OCI-LY3 (cell line): ENCODE data around the gene ADGRB3.
"Not testable (repeated sequence)": the region's sequence is repeated elsewhere in the genome, so short reads cannot be mapped to it uniquely, and the experiment has no call there.

Experiments used
- H2AFZ ChIP-seq: fragments of 200-600, 300-600 bp; shearing (Covaris generic); 2 replicates; pipeline ENCODE4 v1.6.0; 2014; ENCODE audit warnings: antibody characterized with exemption, low read depth, low read length
- H3K27ac ChIP-seq: fragments of 200-600, 300-600 bp; sonication (generic); 2 replicates; pipeline ENCODE4 v1.5.1; 2014; ENCODE audit warnings: mild to moderate bottlenecking, low read length, moderate library complexity, mixed read lengths
- H3K27me3 ChIP-seq: fragments of 200-600, 300-600 bp; sonication (generic); 2 replicates; pipeline ENCODE4 v1.6.1; 2014; ENCODE audit warnings: low read depth, low read length, mixed read lengths
- H3K36me3 ChIP-seq: fragments of 200-600, 300-600 bp; sonication (generic); replicated peaks from 2 replicates; pipeline ENCODE3; 2014; ENCODE audit warnings: low read depth, low read length, mixed read lengths
- H3K4me1 ChIP-seq: fragments of 300-600, 200-600 bp; sonication (generic); 2 replicates; pipeline ENCODE4 v1.6.1; 2014; ENCODE audit warnings: low read length, mixed read lengths
- H3K4me2 ChIP-seq: fragments of 200-600, 300-600 bp; sonication (generic); 2 replicates; pipeline ENCODE4 v1.6.1; 2014; ENCODE audit warnings: low read length, mixed read lengths
- H3K4me3 ChIP-seq: fragments of 300-600, 200-600 bp; sonication (generic); 2 replicates; pipeline ENCODE4 v1.5.1; 2014; ENCODE audit warnings: antibody characterized with exemption, mild to moderate bottlenecking, low read length, moderate library complexity
- H3K79me2 ChIP-seq: fragments of 300-600, 200-600 bp; shearing (Covaris generic); 2 replicates; pipeline ENCODE4 v1.6.1; 2014; ENCODE audit warnings: mild to moderate bottlenecking, low read length, mixed read lengths
- H3K9ac ChIP-seq: fragments of 300-600, 200-600 bp; shearing (Covaris generic); 2 replicates; pipeline ENCODE4 v1.6.0; 2014; ENCODE audit warnings: mild to moderate bottlenecking, low read length, moderate library complexity
- H3K9me3 ChIP-seq: fragments of 200-600, 300-600 bp; shearing (Covaris generic); 2 replicates; pipeline ENCODE4 v1.6.1; 2014; ENCODE audit warnings: low read length, mixed read lengths; ENCODE audit not compliant: insufficient read depth
- H4K20me1 ChIP-seq: fragments of 200-600, 300-600 bp; sonication (generic); 2 replicates; pipeline ENCODE4 v1.6.1; 2016; ENCODE audit warnings: low read length, mixed read lengths; ENCODE audit not compliant: insufficient read depth
- EZH2phosphoT487 ChIP-seq: fragments of 200-600 bp; shearing (Covaris generic); IDR thresholded peaks from 2 replicates; pipeline ENCODE4 v1.6.1; 2018; ENCODE audit warnings: antibody characterized with exemption, mixed run types, low read depth
- TF ChIP-seq, protein P1 (sequence below): fragments of 200-600, 300-600 bp; sonication (generic); IDR thresholded peaks from 2 replicates; pipeline ENCODE4 v1.5.1; 2014; ENCODE audit warnings: antibody characterized with exemption, low read length, low read depth

ADGRB3 gene

DNA sequence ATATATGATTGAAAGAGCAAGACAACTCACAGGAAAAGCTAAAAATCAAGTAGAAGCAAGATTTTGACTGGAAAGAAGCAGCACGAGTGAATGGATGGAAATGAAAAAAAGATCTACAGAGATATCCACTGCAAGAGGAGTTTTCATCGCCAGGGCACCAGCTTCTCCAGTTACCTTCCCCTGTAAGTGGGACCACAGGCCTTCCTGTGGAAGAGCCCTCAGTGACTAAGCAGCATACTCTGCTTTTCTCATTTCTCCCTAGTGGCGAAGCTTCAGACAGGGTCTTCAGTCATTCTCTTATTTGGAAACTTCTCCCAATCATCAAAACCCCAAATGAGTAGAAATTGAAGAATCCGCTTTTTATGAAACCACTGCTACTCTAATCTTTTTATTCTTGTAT lies 40.5 kb downstream of the ADGRB3 start:
- TF ChIP-seq, protein P1, sequence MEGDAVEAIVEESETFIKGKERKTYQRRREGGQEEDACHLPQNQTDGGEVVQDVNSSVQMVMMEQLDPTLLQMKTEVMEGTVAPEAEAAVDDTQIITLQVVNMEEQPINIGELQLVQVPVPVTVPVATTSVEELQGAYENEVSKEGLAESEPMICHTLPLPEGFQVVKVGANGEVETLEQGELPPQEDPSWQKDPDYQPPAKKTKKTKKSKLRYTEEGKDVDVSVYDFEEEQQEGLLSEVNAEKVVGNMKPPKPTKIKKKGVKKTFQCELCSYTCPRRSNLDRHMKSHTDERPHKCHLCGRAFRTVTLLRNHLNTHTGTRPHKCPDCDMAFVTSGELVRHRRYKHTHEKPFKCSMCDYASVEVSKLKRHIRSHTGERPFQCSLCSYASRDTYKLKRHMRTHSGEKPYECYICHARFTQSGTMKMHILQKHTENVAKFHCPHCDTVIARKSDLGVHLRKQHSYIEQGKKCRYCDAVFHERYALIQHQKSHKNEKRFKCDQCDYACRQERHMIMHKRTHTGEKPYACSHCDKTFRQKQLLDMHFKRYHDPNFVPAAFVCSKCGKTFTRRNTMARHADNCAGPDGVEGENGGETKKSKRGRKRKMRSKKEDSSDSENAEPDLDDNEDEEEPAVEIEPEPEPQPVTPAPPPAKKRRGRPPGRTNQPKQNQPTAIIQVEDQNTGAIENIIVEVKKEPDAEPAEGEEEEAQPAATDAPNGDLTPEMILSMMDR, result no peak
- no peak for TF ChIP-seq EZH2phosphoT487
- Histone ChIP-seq H3K9me3 (no peaks in the 10 kb centered on the region), H2AFZ (no peak overlapping the region), H3K27ac (no peak overlapping the region), H3K4me2 (no peak overlapping the region), H3K9ac (no peak overlapping the region), H3K4me1 (no peaks in the 10 kb centered on the region), H3K36me3 (no peaks in the 10 kb centered on the region), H3K27me3 (no peaks in the 10 kb centered on the region), H3K79me2 (no peaks in the 10 kb centered on the region), H3K4me3 (no peak overlapping the region), H4K20me1 (no peaks in the 10 kb centered on the region)

DNA sequence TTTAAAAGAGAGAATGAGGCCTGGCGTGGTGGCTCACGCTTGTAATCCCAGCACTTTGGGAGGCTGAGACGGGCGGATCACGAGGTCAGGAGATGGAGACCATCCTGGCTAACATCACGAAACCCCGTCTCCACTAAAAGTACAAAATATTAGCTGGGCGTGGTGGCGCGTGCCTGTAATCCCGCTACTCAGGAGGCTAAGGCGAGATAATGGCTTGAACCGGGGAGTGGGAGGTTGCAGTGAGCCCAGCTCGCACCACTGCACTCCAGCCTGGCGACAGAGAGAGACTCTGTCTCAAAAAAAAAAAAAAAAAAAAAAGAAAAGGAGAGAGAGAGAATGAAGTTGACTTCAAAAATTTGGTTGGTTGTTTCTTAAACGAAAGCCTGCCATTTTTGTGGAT lies 41.0 kb downstream of the ADGRB3 start:
- H3K9me3 ChIP-seq, H3K27ac ChIP-seq, H3K4me2 ChIP-seq, H4K20me1 ChIP-seq, H3K4me1 ChIP-seq, H3K79me2 ChIP-seq, H3K36me3 ChIP-seq, H3K4me3 ChIP-seq, H3K27me3 ChIP-seq, H3K9ac ChIP-seq, H2AFZ ChIP-seq: not testable (repeated sequence)

DNA sequence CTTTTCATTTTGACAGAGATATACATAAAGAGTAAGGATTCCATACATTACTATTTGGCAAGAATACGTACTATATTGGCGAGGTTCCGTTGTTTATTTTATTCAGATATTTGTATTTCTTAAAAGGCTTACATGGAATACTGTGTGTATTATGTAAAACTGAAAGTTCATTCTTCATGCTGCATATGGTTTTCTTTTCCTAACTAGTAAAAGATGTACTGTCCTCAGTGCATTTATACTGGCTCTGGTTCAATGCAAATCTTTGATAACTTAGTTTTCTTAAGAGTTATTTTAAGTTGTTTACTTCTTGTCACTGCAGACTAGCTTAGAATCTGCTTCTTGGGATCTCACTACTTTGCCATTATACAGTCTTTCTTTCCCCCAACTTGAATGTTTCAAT lies 42.0 kb downstream of the ADGRB3 start:
- H3K27me3 ChIP-seq, result no peaks in the 10 kb centered on the region
- TF ChIP-seq, protein P1, result no peak
- no peak for TF ChIP-seq EZH2phosphoT487
- no peak overlapping the region for H2AFZ ChIP-seq
- no peak overlapping the region for H3K4me2 ChIP-seq
- H3K79me2 ChIP-seq, result no peaks in the 10 kb centered on the region
- H3K36me3 ChIP-seq, result no peaks in the 10 kb centered on the region
- H3K9me3 ChIP-seq, result no peaks in the 10 kb centered on the region
- H3K4me1 ChIP-seq, result no peaks in the 10 kb centered on the region
- no peaks in the 10 kb centered on the region for H4K20me1 ChIP-seq
- no peak overlapping the region for H3K4me3 ChIP-seq
- H3K27ac ChIP-seq, result no peak overlapping the region
- no peak overlapping the region for H3K9ac ChIP-seq

DNA sequence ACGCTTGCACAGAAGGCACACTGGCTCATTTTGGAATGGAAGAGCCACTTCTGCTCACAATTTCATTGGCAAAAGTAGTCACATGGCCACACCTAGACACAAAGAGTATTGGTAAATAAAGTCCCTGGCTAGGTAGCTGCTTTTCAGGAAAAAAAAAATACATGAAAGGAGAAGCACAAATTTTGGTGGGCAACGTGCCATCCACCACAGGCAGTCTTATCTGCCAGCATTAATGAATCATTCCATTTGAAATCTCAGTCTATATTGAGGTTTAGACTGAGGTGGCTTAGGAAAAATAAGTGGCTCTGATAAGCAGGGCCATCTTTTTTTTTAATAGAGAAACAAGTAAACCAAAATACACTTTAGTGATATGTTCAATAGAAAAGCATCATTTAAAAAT lies 44.3 kb downstream of the ADGRB3 start:
- no peak for TF ChIP-seq EZH2phosphoT487
- TF ChIP-seq, protein P1, result no peak
- Histone ChIP-seq H3K9me3 (no peaks in the 10 kb centered on the region), H3K27me3 (no peaks in the 10 kb centered on the region), H4K20me1 (no peaks in the 10 kb centered on the region), H3K4me3 (no peak overlapping the region), H3K4me2 (no peak overlapping the region), H3K4me1 (no peaks in the 10 kb centered on the region), H3K9ac (no peak overlapping the region), H3K27ac (no peak overlapping the region), H2AFZ (no peak overlapping the region), H3K36me3 (no peaks in the 10 kb centered on the region), H3K79me2 (no peaks in the 10 kb centered on the region)

DNA sequence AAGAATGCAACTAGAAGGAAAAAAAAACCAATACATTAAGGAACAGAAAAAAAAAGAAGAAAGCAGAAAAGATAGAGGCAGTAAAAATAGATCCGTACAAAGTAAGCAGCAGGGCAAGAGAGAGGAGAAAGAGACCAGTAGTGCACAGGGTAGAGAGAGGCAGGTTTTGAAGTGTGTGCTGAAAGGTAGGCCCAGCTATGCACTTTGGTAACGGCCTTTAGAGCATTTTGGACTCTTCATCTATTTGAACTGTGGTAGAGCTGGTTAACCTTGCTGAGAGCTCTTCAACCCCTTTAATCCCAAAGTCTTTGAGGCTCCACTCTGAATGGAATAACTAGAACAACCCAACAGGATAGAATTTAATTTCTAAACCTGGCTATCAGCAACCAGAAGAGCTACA lies 45.2 kb downstream of the ADGRB3 start:
- Histone ChIP-seq H4K20me1 (no peaks in the 10 kb centered on the region), H3K4me2 (no peak overlapping the region), H3K4me1 (no peaks in the 10 kb centered on the region), H3K36me3 (no peaks in the 10 kb centered on the region), H2AFZ (0 out of 2 replicates have a peak overlapping the region, but pooled peaks have one; percentile 48), H3K4me3 (no peak overlapping the region), H3K27ac (no peak overlapping the region), H3K27me3 (no peaks in the 10 kb centered on the region), H3K9ac (no peak overlapping the region), H3K9me3 (no peaks in the 10 kb centered on the region), H3K79me2 (no peaks in the 10 kb centered on the region)
- TF ChIP-seq, protein P1, result no peak
- TF ChIP-seq EZH2phosphoT487, result no peak
